ENCODE results near the gene PTH2.
A peak's percentile ranks its signal among the peaks of the same experiment; 100 is the strongest.

PTH2 gene

GRCh38 chr19:49438261-49438660 is 15.0 kb upstream of the PTH2 start:
- Histone ChIP-seq H2BK15ac (ENCODE audit: low read length) (no peak overlapping the region), H2AFZ (ENCODE audit: low read length) (no peak overlapping the region), H2BK5ac (ENCODE audit: low read length) (no peak overlapping the region), H3K4ac (ENCODE audit: low read length) (no peak overlapping the region), H4K91ac (ENCODE audit: low read depth, low read length, poor library complexity) (no peak overlapping the region), H4K8ac (ENCODE audit: low read depth, low read length) (no peak overlapping the region), H3K9me3 (replicated peaks in 1 of 2; ENCODE audit: control insufficient read depth in 2 of 2, insufficient read depth in 1 of 2, low read depth in 1 of 2, low read length in 2 of 2) (peaks cover 8% of the 10 kb centered on the region in 2 donors), H3K27me3 (ENCODE audit: control insufficient read depth in 3 of 3, insufficient read depth in 3 of 3, low read depth in 1 of 3, low read length in 3 of 3) (peaks cover 18 to 90% (median 71%) of the 10 kb centered on the region in 3 experiments), H2AK5ac (ENCODE audit: low read depth, low read length) (no peak overlapping the region), H2BK12ac (ENCODE audit: low read length) (no peak overlapping the region), H3K4me2 (ENCODE audit: insufficient read depth, low read length, poor library complexity, severe bottlenecking) (no peak overlapping the region), H3K4me3 (ENCODE audit: low read length in 2 of 2) (no peak overlapping the region), H3K18ac (ENCODE audit: low read length) (peak overlapping the region; percentile 20), H3K36me3 (replicated peaks in 1 of 2; ENCODE audit: control insufficient read depth in 2 of 2, insufficient read depth in 2 of 2, low read length in 2 of 2) (no peaks in the 10 kb centered on the region), H3K14ac (ENCODE audit: low read length) (no peak overlapping the region), H3K4me1 (ENCODE audit: control insufficient read depth in 2 of 2, insufficient read depth in 1 of 2, low read depth in 1 of 2, low read length in 2 of 2) (peaks cover 0 to 17% of the 10 kb centered on the region in 2 donors), H3K27ac (replicated peaks; ENCODE audit: low read length) (no peak overlapping the region), H3K23ac (ENCODE audit: low read depth, low read length, poor library complexity) (no peak overlapping the region), H3K79me1 (ENCODE audit: low read depth, low read length) (peaks cover 1% of the 10 kb centered on the region), H2BK120ac (ENCODE audit: low read depth, low read length) (no peak overlapping the region), H3K9ac (ENCODE audit: low read depth, low read length, poor library complexity) (no peak overlapping the region)
- DNase-seq (ENCODE audit: low spot score), result no peak
- no CpG with 5 or more reads among the region's 6 CpGs for WGBS, 2 donors (ENCODE audit: extremely low coverage in 2 of 2, insufficient read length in 2 of 2, insufficient replicate concordance in 1 of 2)

GRCh38 chr19:49437231-49437630 is 14.0 kb upstream of the PTH2 start:
- H3K23ac ChIP-seq (ENCODE audit: low read depth, low read length, poor library complexity), result no peak overlapping the region
- DNase-seq (ENCODE audit: low spot score), result no peak
- no peak overlapping the region for H4K8ac ChIP-seq (ENCODE audit: low read depth, low read length)
- no CpG with 5 or more reads among the region's 8 CpGs for WGBS, 2 donors (ENCODE audit: extremely low coverage in 2 of 2, insufficient read length in 2 of 2, insufficient replicate concordance in 1 of 2)
- no peak overlapping the region for H4K91ac ChIP-seq (ENCODE audit: low read depth, low read length, poor library complexity)
- peak overlapping the region; percentile 34 for H2BK5ac ChIP-seq (ENCODE audit: low read length)
- no peak overlapping the region for H2BK15ac ChIP-seq (ENCODE audit: low read length)
- H3K79me1 ChIP-seq (ENCODE audit: low read depth, low read length), result no peaks in the 10 kb centered on the region
- H2BK120ac ChIP-seq (ENCODE audit: low read depth, low read length), result no peak overlapping the region
- H2AK5ac ChIP-seq (ENCODE audit: low read depth, low read length), result no peak overlapping the region
- H3K9ac ChIP-seq (ENCODE audit: low read depth, low read length, poor library complexity), result no peak overlapping the region
- H3K9me3 ChIP-seq (replicated peaks in 1 of 2; ENCODE audit: control insufficient read depth in 2 of 2, insufficient read depth in 1 of 2, low read depth in 1 of 2, low read length in 2 of 2), result peaks cover 8 to 9% of the 10 kb centered on the region in 2 donors
- H2BK12ac ChIP-seq (ENCODE audit: low read length), result no peak overlapping the region
- H3K27ac ChIP-seq (replicated peaks; ENCODE audit: low read length), result no peak overlapping the region
- no peak overlapping the region for H3K4ac ChIP-seq (ENCODE audit: low read length)
- no peak overlapping the region for H3K4me3 ChIP-seq (ENCODE audit: low read length in 2 of 2)
- no peak overlapping the region for H3K18ac ChIP-seq (ENCODE audit: low read length)
- H3K14ac ChIP-seq (ENCODE audit: low read length), result no peak overlapping the region
- H3K4me2 ChIP-seq (ENCODE audit: insufficient read depth, low read length, poor library complexity, severe bottlenecking), result peak overlapping the region; percentile 13
- H2AFZ ChIP-seq (ENCODE audit: low read length), result no peak overlapping the region
- H3K36me3 ChIP-seq (replicated peaks in 1 of 2; ENCODE audit: control insufficient read depth in 2 of 2, insufficient read depth in 2 of 2, low read length in 2 of 2), result no peaks in the 10 kb centered on the region
- H3K27me3 ChIP-seq (ENCODE audit: control insufficient read depth in 3 of 3, insufficient read depth in 3 of 3, low read depth in 1 of 3, low read length in 3 of 3), result peaks cover 18 to 97% (median 79%) of the 10 kb centered on the region in 3 experiments
- peaks cover 0 to 15% of the 10 kb centered on the region in 2 donors for H3K4me1 ChIP-seq (ENCODE audit: control insufficient read depth in 2 of 2, insufficient read depth in 1 of 2, low read depth in 1 of 2, low read length in 2 of 2)

GRCh38 chr19:49436381-49437017 is 13.3 kb upstream of the PTH2 start:
- peaks cover 18 to 97% (median 76%) of the 10 kb centered on the region in 3 experiments for H3K27me3 ChIP-seq (ENCODE audit: control insufficient read depth in 3 of 3, insufficient read depth in 3 of 3, low read depth in 1 of 3, low read length in 3 of 3)
- no peak overlapping the region for H3K4ac ChIP-seq (ENCODE audit: low read length)
- peak overlapping the region; percentile 40 for H2AFZ ChIP-seq (ENCODE audit: low read length)
- H2AK5ac ChIP-seq (ENCODE audit: low read depth, low read length), result peak overlapping the region; percentile 98
- DNase-seq (ENCODE audit: low spot score), result no peak
- peak overlapping the region; percentile 40 for H3K4me2 ChIP-seq (ENCODE audit: insufficient read depth, low read length, poor library complexity, severe bottlenecking)
- peaks cover 12 to 13% of the 10 kb centered on the region in 2 donors for H3K9me3 ChIP-seq (replicated peaks in 1 of 2; ENCODE audit: control insufficient read depth in 2 of 2, insufficient read depth in 1 of 2, low read depth in 1 of 2, low read length in 2 of 2)
- no peaks in the 10 kb centered on the region for H3K36me3 ChIP-seq (replicated peaks in 1 of 2; ENCODE audit: control insufficient read depth in 2 of 2, insufficient read depth in 2 of 2, low read length in 2 of 2)
- WGBS, 2 donors (ENCODE audit: extremely low coverage in 2 of 2, insufficient read length in 2 of 2, insufficient replicate concordance in 1 of 2), result no CpG with 5 or more reads among the region's 42 CpGs
- no peaks in the 10 kb centered on the region for H3K79me1 ChIP-seq (ENCODE audit: low read depth, low read length)
- H3K23ac ChIP-seq (ENCODE audit: low read depth, low read length, poor library complexity), result peak overlapping the region; percentile 93
- peak overlapping the region; percentile 34 for H2BK5ac ChIP-seq (ENCODE audit: low read length)
- H4K8ac ChIP-seq (ENCODE audit: low read depth, low read length), result no peak overlapping the region
- no peak overlapping the region for H2BK12ac ChIP-seq (ENCODE audit: low read length)
- H2BK15ac ChIP-seq (ENCODE audit: low read length), result peak overlapping the region; percentile 93
- H3K27ac ChIP-seq (replicated peaks; ENCODE audit: low read length), result no peak overlapping the region
- H4K91ac ChIP-seq (ENCODE audit: low read depth, low read length, poor library complexity), result no peak overlapping the region
- no peak overlapping the region for H3K4me3 ChIP-seq (ENCODE audit: low read length in 2 of 2)
- peaks cover 0 to 9% of the 10 kb centered on the region in 2 donors for H3K4me1 ChIP-seq (ENCODE audit: control insufficient read depth in 2 of 2, insufficient read depth in 1 of 2, low read depth in 1 of 2, low read length in 2 of 2)
- peak overlapping the region; percentile 58 for H2BK120ac ChIP-seq (ENCODE audit: low read depth, low read length)
- H3K9ac ChIP-seq (ENCODE audit: low read depth, low read length, poor library complexity), result no peak overlapping the region
- H3K18ac ChIP-seq (ENCODE audit: low read length), result peak overlapping the region; percentile 89
- H3K14ac ChIP-seq (ENCODE audit: low read length), result peak overlapping the region; percentile 92

- H2BK12ac ChIP-seq (ENCODE audit: low read length), result no peak overlapping the region
- H4K8ac ChIP-seq (ENCODE audit: low read depth, low read length), result peak overlapping the region; percentile 77
- H2BK15ac ChIP-seq (ENCODE audit: low read length), result no peak overlapping the region
- no peak overlapping the region for H4K91ac ChIP-seq (ENCODE audit: low read depth, low read length, poor library complexity)
- peaks cover 0 to 9% of the 10 kb centered on the region in 2 donors for H3K4me1 ChIP-seq (ENCODE audit: control insufficient read depth in 2 of 2, insufficient read depth in 1 of 2, low read depth in 1 of 2, low read length in 2 of 2)
- peaks cover 12 to 13% of the 10 kb centered on the region in 2 donors for H3K9me3 ChIP-seq (replicated peaks in 1 of 2; ENCODE audit: control insufficient read depth in 2 of 2, insufficient read depth in 1 of 2, low read depth in 1 of 2, low read length in 2 of 2)
- peak overlapping the region; percentile 81 for H3K18ac ChIP-seq (ENCODE audit: low read length)
- no peak overlapping the region for H3K14ac ChIP-seq (ENCODE audit: low read length)
- no peak overlapping the region for H3K27ac ChIP-seq (replicated peaks; ENCODE audit: low read length)
- DNase-seq (ENCODE audit: low spot score), result no peak
- H3K23ac ChIP-seq (ENCODE audit: low read depth, low read length, poor library complexity), result no peak overlapping the region
- H3K4me2 ChIP-seq (ENCODE audit: insufficient read depth, low read length, poor library complexity, severe bottlenecking), result peak overlapping the region; percentile 14
- peaks cover 13 to 99% (median 72%) of the 10 kb centered on the region in 3 experiments for H3K27me3 ChIP-seq (ENCODE audit: control insufficient read depth in 3 of 3, insufficient read depth in 3 of 3, low read depth in 1 of 3, low read length in 3 of 3)
- no peak overlapping the region for H3K9ac ChIP-seq (ENCODE audit: low read depth, low read length, poor library complexity)
- no CpG with 5 or more reads among the region's 10 CpGs for WGBS, 2 donors (ENCODE audit: extremely low coverage in 2 of 2, insufficient read length in 2 of 2, insufficient replicate concordance in 1 of 2)
- no peak overlapping the region for H3K4me3 ChIP-seq (ENCODE audit: low read length in 2 of 2)
- no peak overlapping the region for H2BK120ac ChIP-seq (ENCODE audit: low read depth, low read length)
- no peak overlapping the region for H3K4ac ChIP-seq (ENCODE audit: low read length)
- no peak overlapping the region for H2BK5ac ChIP-seq (ENCODE audit: low read length)
- no peaks in the 10 kb centered on the region for H3K36me3 ChIP-seq (replicated peaks in 1 of 2; ENCODE audit: control insufficient read depth in 2 of 2, insufficient read depth in 2 of 2, low read length in 2 of 2)
- H2AK5ac ChIP-seq (ENCODE audit: low read depth, low read length), result peak overlapping the region; percentile 98
- H2AFZ ChIP-seq (ENCODE audit: low read length), result no peak overlapping the region
- H3K79me1 ChIP-seq (ENCODE audit: low read depth, low read length), result no peaks in the 10 kb centered on the region
Observed at GRCh38 chr19:49435670-49436069, 12.4 kb upstream of the PTH2 start.

All from neuronal stem cell (in vitro differentiated cells).